Nephron progenitor cell (in vitro differentiated cells): Measurements from ENCODE around the gene TAS2R16.

Experiments
- DNase-seq: peaks from one replicate; pipeline ENCODE4 v3.0.0; 2021
- H3K27ac Mint-ChIP-seq: 2 replicates; pipeline ENCODE4 v1.8.0; 2021; ENCODE audit warnings: mild to moderate bottlenecking, moderate library complexity, mixed read lengths
- H3K27me3 Mint-ChIP-seq: 2 replicates; pipeline ENCODE4 v1.8.0; 2021; ENCODE audit warnings: mild to moderate bottlenecking, low read depth, mixed read lengths; ENCODE audit not compliant: poor library complexity
- H3K36me3 Mint-ChIP-seq: 2 replicates; pipeline ENCODE4 v1.8.0; 2021; ENCODE audit warnings: low read depth, mixed read lengths
- H3K4me1 Mint-ChIP-seq: 2 replicates; pipeline ENCODE4 v1.8.0; 2021; ENCODE audit warnings: mixed read lengths
- H3K4me3 Mint-ChIP-seq: 2 replicates; pipeline ENCODE4 v1.8.0; 2021; ENCODE audit warnings: mild to moderate bottlenecking, moderate library complexity, mixed read lengths
- H3K9me3 Mint-ChIP-seq: 2 replicates; pipeline ENCODE4 v1.8.0; 2021; ENCODE audit warnings: mild to moderate bottlenecking, moderate library complexity, mixed read lengths
- CTCF ChIP-seq: fragments of 200-600 bp; sonication (generic); IDR thresholded peaks from 2 replicates; pipeline ENCODE4 v1.5.0; 2021; ENCODE audit warnings: antibody characterized with exemption

The TAS2R16 gene

DNA sequence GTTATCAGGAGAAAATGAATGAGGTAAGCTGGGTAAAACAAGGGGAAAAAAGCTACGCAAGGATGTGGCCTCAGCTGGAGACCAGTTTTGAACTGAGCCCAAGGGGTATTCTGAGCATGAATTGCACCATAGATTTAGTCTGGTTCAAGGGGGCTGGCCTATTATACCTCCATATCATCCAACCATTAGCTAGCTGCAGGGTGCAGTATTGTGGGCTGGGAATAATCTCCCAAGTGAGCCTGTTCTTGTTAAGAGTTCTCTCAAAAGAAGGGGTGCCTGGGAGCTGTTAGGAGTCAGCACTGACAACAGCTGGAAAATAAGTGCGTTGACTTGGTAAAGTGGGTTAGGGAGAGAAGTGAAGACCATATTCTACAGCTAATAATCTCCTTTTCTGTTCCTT lies 8.0 kb downstream of the TAS2R16 start:
- Mint-ChIP-seq H3K27ac (no peak overlapping the region), H3K4me1 (no peaks in the 10 kb centered on the region), H3K36me3 (no peaks in the 10 kb centered on the region), H3K4me3 (no peak overlapping the region), H3K9me3 (no peaks in the 10 kb centered on the region), H3K27me3 (peaks cover 2% of the 10 kb centered on the region)
- no peak for DNase-seq
- no peak for TF ChIP-seq CTCF

GRCh38 chr7:122984021-122984420 lies 11.5 kb downstream of the TAS2R16 start:
- Mint-ChIP-seq H3K27ac (no peak overlapping the region), H3K9me3 (no peaks in the 10 kb centered on the region), H3K36me3 (no peaks in the 10 kb centered on the region), H3K4me3 (no peak overlapping the region), H3K4me1 (no peaks in the 10 kb centered on the region), H3K27me3 (no peaks in the 10 kb centered on the region)
- no peak for TF ChIP-seq CTCF
- DNase-seq, result no peak

DNA sequence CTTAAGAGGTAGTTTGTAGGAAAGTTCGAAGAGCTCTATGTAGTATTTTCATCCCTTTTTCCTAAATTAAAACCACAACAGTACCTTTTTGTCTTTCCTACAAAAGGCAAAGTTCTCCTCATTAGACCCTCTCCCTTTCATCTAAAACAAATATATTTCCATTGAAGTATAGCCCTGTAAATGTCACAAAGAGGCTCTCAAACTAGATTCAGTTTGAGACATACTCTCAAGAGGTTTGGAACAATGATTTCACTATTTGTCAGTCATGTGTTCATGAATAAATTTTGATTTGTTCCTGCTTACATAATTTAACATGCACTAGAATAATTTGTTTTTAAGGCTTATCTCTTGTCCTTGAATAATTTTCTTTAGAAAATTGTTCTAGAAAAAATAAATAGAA lies 12.2 kb downstream of the TAS2R16 start:
- no peaks in the 10 kb centered on the region for H3K36me3 Mint-ChIP-seq
- no peak overlapping the region for H3K27ac Mint-ChIP-seq
- no peak for DNase-seq
- TF ChIP-seq CTCF, result no peak
- no peaks in the 10 kb centered on the region for H3K27me3 Mint-ChIP-seq
- no peak overlapping the region for H3K4me3 Mint-ChIP-seq
- no peaks in the 10 kb centered on the region for H3K4me1 Mint-ChIP-seq
- no peaks in the 10 kb centered on the region for H3K9me3 Mint-ChIP-seq

DNA sequence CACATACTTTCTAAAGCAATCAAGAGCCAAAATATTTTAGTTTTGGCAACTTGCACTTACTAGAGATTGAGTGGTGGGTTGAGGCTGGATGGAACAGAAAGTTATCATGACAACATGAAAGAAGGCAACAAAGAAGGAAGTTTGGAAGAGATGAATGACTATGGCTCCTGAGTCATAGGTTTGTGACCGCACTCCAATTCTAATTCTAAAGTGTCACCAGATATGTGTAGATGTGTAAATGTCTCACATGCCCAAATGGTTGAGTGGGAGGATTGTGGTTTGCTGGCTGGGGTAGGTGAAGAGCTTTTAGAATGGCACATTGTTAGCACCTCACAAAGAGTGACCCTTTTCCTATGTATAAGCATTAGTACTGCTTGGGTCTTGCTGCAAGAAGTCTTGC lies 20.2 kb downstream of the TAS2R16 start:
- Mint-ChIP-seq H3K4me3 (no peak overlapping the region), H3K4me1 (no peaks in the 10 kb centered on the region), H3K27ac (no peak overlapping the region), H3K27me3 (no peaks in the 10 kb centered on the region), H3K9me3 (no peaks in the 10 kb centered on the region), H3K36me3 (no peaks in the 10 kb centered on the region)
- no peak for TF ChIP-seq CTCF
- no peak for DNase-seq

GRCh38 chr7:122974229-122974628 lies 21.3 kb downstream of the TAS2R16 start:
- Mint-ChIP-seq H3K9me3 (no peaks in the 10 kb centered on the region), H3K27ac (no peak overlapping the region), H3K4me3 (no peak overlapping the region), H3K36me3 (no peaks in the 10 kb centered on the region), H3K27me3 (no peaks in the 10 kb centered on the region), H3K4me1 (no peaks in the 10 kb centered on the region)
- DNase-seq, result no peak
- no peak for TF ChIP-seq CTCF

- no peaks in the 10 kb centered on the region for H3K27me3 Mint-ChIP-seq
- H3K27ac Mint-ChIP-seq, result peak overlapping the region; percentile 33
- TF ChIP-seq CTCF, result no peak
- H3K36me3 Mint-ChIP-seq, result no peaks in the 10 kb centered on the region
- H3K9me3 Mint-ChIP-seq, result no peaks in the 10 kb centered on the region
- DNase-seq, result no peak
- no peak overlapping the region for H3K4me3 Mint-ChIP-seq
- H3K4me1 Mint-ChIP-seq, result no peaks in the 10 kb centered on the region
Measured at GRCh38 chr7:122972056-122972455, 23.4 kb downstream of the TAS2R16 start.
